Measurements from ENCODE around the gene DOK4. TPM values are rescaled to one million over a fixed set of nuclear protein-coding genes. Genes with fewer than 3 reads are reported as not detected.

Gene DOK4
- total and polyA plus RNA-seq, 7 donors = 3.9 to 147 (median 21.8) TPM

- H3K4me1 ChIP-seq = peaks cover 0 to 10% (median 7%) of the 10 kb centered on the region in 4 donors
- H3K4me3 ChIP-seq = no peak overlapping the region
- intact Hi-C loops (cut with DNase I) = no loop called here
- 14 to 50% methylated on average over 6 of the region's 6 CpGs for WGBS, 2 donors
- no peak for TF ChIP-seq EP300 (IDR thresholded peaks at IDR 0.05)
- no peak for DNase-seq
- H3K27me3 ChIP-seq = no peaks in the 10 kb centered on the region
- H3K36me3 ChIP-seq = peaks cover 41 to 91% (median 59%) of the 10 kb centered on the region in 4 donors
- peak overlapping the region in 2 of 4 donors; percentile 4 to 17 for H3K27ac ChIP-seq
- no peaks in the 10 kb centered on the region for H3K9me3 ChIP-seq
These were observed 15.6 kb downstream of the DOK4 start for GRCh38 chr16:57470711-57471110.

GRCh38 chr16:57469917-57470470, 16.3 kb downstream of the DOK4 start:
- no peak overlapping the region for H3K4me3 ChIP-seq
- WGBS, 2 donors = 82 to 85% methylated on average over 9 of the region's 9 CpGs
- TF ChIP-seq POLR2A (IDR thresholded peaks at IDR 0.05) (no peak), CTCF (IDR thresholded peaks at IDR 0.05) (no peak), POLR2AphosphoS5 (IDR thresholded peaks at IDR 0.05) (no peak), EP300 (IDR thresholded peaks at IDR 0.05) (no peak)
- no peak overlapping the region for H3K27ac ChIP-seq
- peaks cover 0 to 12% (median 9%) of the 10 kb centered on the region in 4 donors for H3K4me1 ChIP-seq
- H3K9me3 ChIP-seq = no peaks in the 10 kb centered on the region
- intact Hi-C loops (cut with DNase I) = loop anchor here (10.0 kb wide), 1 partner anchor 1165 kb away; no protein-coding TSS in a partner anchor
- peaks cover 43 to 96% (median 59%) of the 10 kb centered on the region in 4 donors for H3K36me3 ChIP-seq
- no peaks in the 10 kb centered on the region for H3K27me3 ChIP-seq
- DNase-seq = no peak

- intact Hi-C loops (cut with DNase I) = loop anchor here (10.0 kb wide), 1 partner anchor 1166 kb away; no protein-coding TSS in a partner anchor
- H3K9me3 ChIP-seq = no peaks in the 10 kb centered on the region
- H3K36me3 ChIP-seq = peaks cover 43 to 98% (median 59%) of the 10 kb centered on the region in 4 donors
- H3K4me3 ChIP-seq = no peak overlapping the region
- no peak overlapping the region for H3K27ac ChIP-seq
- DNase-seq = peak; percentile 33
- peaks cover 0 to 21% (median 18%) of the 10 kb centered on the region in 4 donors for H3K4me1 ChIP-seq
- WGBS, 2 donors = 91 to 94% methylated on average over 11 of the region's 11 CpGs
- no peaks in the 10 kb centered on the region for H3K27me3 ChIP-seq
- TF ChIP-seq CTCF (IDR thresholded peaks at IDR 0.05) = no peak
- TF ChIP-seq POLR2A (IDR thresholded peaks at IDR 0.05) = no peak
- TF ChIP-seq POLR2AphosphoS5 (IDR thresholded peaks at IDR 0.05) = no peak
- TF ChIP-seq EP300 (IDR thresholded peaks at IDR 0.05) = no peak
These were observed 17.2 kb downstream of the DOK4 start for GRCh38 chr16:57469046-57469445.

DNA sequence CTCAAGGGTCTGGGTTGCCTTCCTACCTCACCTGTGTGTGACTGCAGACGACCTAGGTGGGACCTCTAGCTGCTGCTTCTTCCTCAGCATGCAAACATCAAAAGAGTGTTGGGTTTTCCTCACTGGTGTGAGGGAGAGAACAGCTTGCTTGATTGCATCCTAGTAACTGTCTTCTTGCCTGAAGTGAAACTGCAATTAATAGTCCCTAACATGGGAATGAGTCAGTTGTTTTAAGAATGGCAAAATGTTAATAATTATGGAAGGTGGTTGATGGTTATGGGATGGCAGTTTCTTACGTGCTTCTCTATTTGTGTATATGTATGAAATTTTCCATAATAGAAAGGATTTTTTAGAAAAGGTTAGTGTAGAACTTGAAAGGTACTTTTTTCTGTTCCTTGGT, 17.9 kb downstream of the DOK4 start:
- peaks cover 0 to 28% (median 25%) of the 10 kb centered on the region in 4 donors for H3K4me1 ChIP-seq
- intact Hi-C loops (cut with DNase I) = loop anchor here (10.0 kb wide), 1 partner anchor 1166 kb away; no protein-coding TSS in a partner anchor

More for the DNA sequence above, 17.9 kb downstream of the DOK4 start:
- DNase-seq = no peak
- WGBS, 2 donors = 88 to 92% methylated on average over 2 of the region's 2 CpGs
- Histone ChIP-seq H3K27me3 (no peaks in the 10 kb centered on the region), H3K36me3 (peaks cover 43 to 94% (median 59%) of the 10 kb centered on the region in 4 donors), H3K27ac (no peak overlapping the region), H3K4me3 (no peak overlapping the region), H3K9me3 (no peaks in the 10 kb centered on the region)
- TF ChIP-seq EP300 (IDR thresholded peaks at IDR 0.05) (no peak), POLR2AphosphoS5 (IDR thresholded peaks at IDR 0.05) (no peak), CTCF (IDR thresholded peaks at IDR 0.05) (no peak), POLR2A (IDR thresholded peaks at IDR 0.05) (no peak)
